PFSK-1 (cell line): ENCODE data around the gene LRRFIP2.

ENCODE experiments used
- POLR2AphosphoS5 ChIP-seq: IDR thresholded peaks from 2 replicates; pipeline ENCODE4 v1.6.1; 2012; ENCODE audit warnings: low read depth, mild to moderate bottlenecking, control low read depth, low read length, moderate library complexity
- REST ChIP-seq, 2 experiments: IDR thresholded peaks; 2 replicates each; pipeline versions ENCODE4 v1.6.1 to v1.8.0; 2011 to 2012; ENCODE audit warnings: low read depth in 2 of 2, low read length in 2 of 2, control low read depth in 1 of 2, inconsistent platforms in 1 of 2, mild to moderate bottlenecking in 1 of 2, moderate library complexity in 1 of 2; ENCODE audit not compliant: insufficient read depth in 1 of 2
- SIN3A ChIP-seq: IDR thresholded peaks from 2 replicates; pipeline ENCODE4 v1.6.1; 2012; ENCODE audit warnings: mild to moderate bottlenecking, low read length, moderate library complexity, borderline replicate concordance; ENCODE audit not compliant: insufficient read depth
- TAF1 ChIP-seq: IDR thresholded peaks from 2 replicates; pipeline ENCODE4 v1.6.1; 2012; ENCODE audit warnings: low read length, control low read depth, borderline replicate concordance; ENCODE audit not compliant: insufficient read depth

- TF ChIP-seq REST (IDR thresholded peaks at IDR 0.05; ENCODE audit: insufficient read depth in 1 of 2, low read depth in 2 of 2, low read length in 2 of 2) = no peak
- TF ChIP-seq TAF1 = no peak
- no peak for TF ChIP-seq POLR2AphosphoS5
- no peak for TF ChIP-seq SIN3A
Measured at GRCh38 chr3:37114251-37115145, 59.9 kb downstream of the LRRFIP2 start.
